Gastroesophageal sphincter (tissue), 4 donors: Measurements from ENCODE around the gene KHDRBS1. TPM values are rescaled to one million over a fixed set of nuclear protein-coding genes. Genes with fewer than 3 reads are reported as not detected.
A peak's percentile ranks its signal among the peaks of the same experiment; 100 is the strongest.

Source experiments
- ATAC-seq: fragments of 150-250 bp; one replicate; pipeline ENCODE4 v1.9.1; 2016; ENCODE audit warnings: mild to moderate bottlenecking, moderate library complexity
- H3K27ac ChIP-seq, 4 donors: fragments of 200-600 bp; sonication (generic) in 3 of 4; 1 replicate in 3 of 4; 2 replicates in 1 of 4; pipeline ENCODE4 v1.5.1; 2016 to 2019
- H3K27me3 ChIP-seq: fragments of 200-600 bp; sonication (generic); one replicate; pipeline ENCODE4 v1.5.1; 2019
- H3K36me3 ChIP-seq, 2 donors: fragments of 200-600 bp; sonication (generic); one replicate each; pipeline ENCODE4 v1.5.1; 2019; ENCODE audit warnings: control low read depth in 1 of 2
- H3K4me1 ChIP-seq, 3 donors: fragments of 200-600 bp; sonication (generic); 1 replicate in 2 of 3; 2 replicates in 1 of 3; pipeline ENCODE4 v1.5.1; 2016 to 2019; ENCODE audit warnings: control low read depth in 2 of 3
- H3K4me3 ChIP-seq, 2 donors: fragments of 200-600 bp; sonication (generic); one replicate each; pipeline ENCODE4 v1.5.1; 2019; ENCODE audit warnings: mild to moderate bottlenecking in 1 of 2, moderate library complexity in 1 of 2
- H3K9me3 ChIP-seq, 3 donors: fragments of 200-600 bp; sonication (generic); one replicate each; pipeline ENCODE4 v1.5.1; 2017 to 2019; ENCODE audit warnings: control low read depth in 2 of 3
- EP300 ChIP-seq: sonication (generic); formaldehyde crosslinking; IDR thresholded peaks from one replicate; pipeline ENCODE4 v1.6.1; 2017; ENCODE audit warnings: antibody characterized with exemption, mild to moderate bottlenecking
- POLR2A ChIP-seq, 2 donors: fragments of 450-650 bp; IDR thresholded peaks; one replicate each; pipeline ENCODE4 v1.6.1; 2017; ENCODE audit warnings: antibody characterized with exemption in 2 of 2, mild to moderate bottlenecking in 2 of 2, moderate library complexity in 1 of 2
- POLR2AphosphoS5 ChIP-seq: sonication (generic); formaldehyde crosslinking; IDR thresholded peaks from one replicate; pipeline ENCODE4 v1.6.1; 2017; ENCODE audit warnings: antibody characterized with exemption
- WGBS, 2 donors: methylation state at CpG; one replicate each; pipeline ENCODE4 v1.1.5; 2018; ENCODE audit warnings: low coverage in 1 of 2; 5-methylcytosine and 5-hydroxymethylcytosine counted together
- total RNA-seq, 4 donors: library from RNA; depleted of rRNA; stranded (reverse); fragments of >200 nt; gene quantifications; one replicate each; pipeline ENCODE4 v1.1.0, GENCODE V29; 2016
- TF ChIP-seq, protein P1 (sequence below), 4 experiments: fragments of 200-600 bp in 2 of 4; fragments of 450-650 bp in 2 of 4; sonication (generic) in 1 of 4; IDR thresholded peaks; one replicate each; pipeline ENCODE4 v1.5.1; 2017 to 2019; ENCODE audit warnings: antibody characterized with exemption in 4 of 4, mild to moderate bottlenecking in 2 of 4, moderate library complexity in 2 of 4

Gene KHDRBS1, protein sequence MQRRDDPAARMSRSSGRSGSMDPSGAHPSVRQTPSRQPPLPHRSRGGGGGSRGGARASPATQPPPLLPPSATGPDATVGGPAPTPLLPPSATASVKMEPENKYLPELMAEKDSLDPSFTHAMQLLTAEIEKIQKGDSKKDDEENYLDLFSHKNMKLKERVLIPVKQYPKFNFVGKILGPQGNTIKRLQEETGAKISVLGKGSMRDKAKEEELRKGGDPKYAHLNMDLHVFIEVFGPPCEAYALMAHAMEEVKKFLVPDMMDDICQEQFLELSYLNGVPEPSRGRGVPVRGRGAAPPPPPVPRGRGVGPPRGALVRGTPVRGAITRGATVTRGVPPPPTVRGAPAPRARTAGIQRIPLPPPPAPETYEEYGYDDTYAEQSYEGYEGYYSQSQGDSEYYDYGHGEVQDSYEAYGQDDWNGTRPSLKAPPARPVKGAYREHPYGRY
- 10 to 100 TPM; 59.1 to 89.3 (median 64.8) TPM for total RNA-seq

DNA sequence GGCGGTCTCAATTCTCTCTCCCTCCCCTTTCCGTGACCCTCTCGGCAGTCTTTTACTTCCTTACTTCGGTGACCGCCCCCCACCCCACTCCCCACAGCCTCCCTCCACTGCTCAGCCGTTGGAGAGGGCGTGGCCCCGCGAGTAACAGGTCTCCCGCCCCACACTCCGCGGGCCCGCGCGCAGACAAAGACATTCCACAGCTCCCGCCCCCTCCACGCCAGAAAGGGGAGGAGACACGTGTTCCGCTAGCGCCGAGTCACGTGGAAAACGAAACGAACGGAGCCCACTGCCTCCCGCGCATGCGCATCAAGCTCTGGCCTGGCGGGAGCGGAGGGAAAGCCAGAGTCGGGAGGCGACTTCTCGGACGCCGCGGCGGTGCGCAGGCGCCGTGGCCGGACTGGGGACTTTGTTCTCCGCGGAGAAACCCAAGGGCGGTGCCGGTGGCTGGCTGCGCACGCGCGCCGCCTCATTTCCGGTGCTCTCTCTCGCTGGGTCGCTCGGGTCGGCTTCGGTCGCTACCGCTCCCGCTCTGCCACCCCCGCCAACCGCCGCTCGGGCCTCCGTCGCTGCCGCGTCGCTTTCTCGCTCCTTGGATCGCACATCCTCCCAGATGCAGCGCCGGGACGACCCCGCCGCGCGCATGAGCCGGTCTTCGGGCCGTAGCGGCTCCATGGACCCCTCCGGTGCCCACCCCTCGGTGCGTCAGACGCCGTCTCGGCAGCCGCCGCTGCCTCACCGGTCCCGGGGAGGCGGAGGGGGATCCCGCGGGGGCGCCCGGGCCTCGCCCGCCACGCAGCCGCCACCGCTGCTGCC, at the start of gene KHDRBS1:
KHDRBS1 (plus strand) TSS at position 483 of the 813 bp plus-strand sequence; CDS start at position 611, 128 bp downstream.
- WGBS, 2 donors = 0% methylated on average over 3 of the region's 101 CpGs
- TF ChIP-seq EP300 (no peak), POLR2A (IDR thresholded peaks at IDR 0.05) (peak; percentile 95 to 97), POLR2AphosphoS5 (peak; percentile 97)
- TF ChIP-seq, protein P1, sequence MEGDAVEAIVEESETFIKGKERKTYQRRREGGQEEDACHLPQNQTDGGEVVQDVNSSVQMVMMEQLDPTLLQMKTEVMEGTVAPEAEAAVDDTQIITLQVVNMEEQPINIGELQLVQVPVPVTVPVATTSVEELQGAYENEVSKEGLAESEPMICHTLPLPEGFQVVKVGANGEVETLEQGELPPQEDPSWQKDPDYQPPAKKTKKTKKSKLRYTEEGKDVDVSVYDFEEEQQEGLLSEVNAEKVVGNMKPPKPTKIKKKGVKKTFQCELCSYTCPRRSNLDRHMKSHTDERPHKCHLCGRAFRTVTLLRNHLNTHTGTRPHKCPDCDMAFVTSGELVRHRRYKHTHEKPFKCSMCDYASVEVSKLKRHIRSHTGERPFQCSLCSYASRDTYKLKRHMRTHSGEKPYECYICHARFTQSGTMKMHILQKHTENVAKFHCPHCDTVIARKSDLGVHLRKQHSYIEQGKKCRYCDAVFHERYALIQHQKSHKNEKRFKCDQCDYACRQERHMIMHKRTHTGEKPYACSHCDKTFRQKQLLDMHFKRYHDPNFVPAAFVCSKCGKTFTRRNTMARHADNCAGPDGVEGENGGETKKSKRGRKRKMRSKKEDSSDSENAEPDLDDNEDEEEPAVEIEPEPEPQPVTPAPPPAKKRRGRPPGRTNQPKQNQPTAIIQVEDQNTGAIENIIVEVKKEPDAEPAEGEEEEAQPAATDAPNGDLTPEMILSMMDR (IDR thresholded peaks at IDR 0.05) = no peak
- no peaks in the 10 kb centered on the region for H3K36me3 ChIP-seq
- no peaks in the 10 kb centered on the region for H3K27me3 ChIP-seq
- H3K27ac ChIP-seq = peak within 1 kb of the TSS; percentile 96 to 100 (median 97)
- ATAC-seq = peak; percentile 97
- H3K4me3 ChIP-seq = peak within 1 kb of the TSS; percentile 75 to 100
- no peaks in the 10 kb centered on the region for H3K9me3 ChIP-seq
- peaks cover 2 to 46% (median 29%) of the 10 kb centered on the region in 3 donors for H3K4me1 ChIP-seq

DNA sequence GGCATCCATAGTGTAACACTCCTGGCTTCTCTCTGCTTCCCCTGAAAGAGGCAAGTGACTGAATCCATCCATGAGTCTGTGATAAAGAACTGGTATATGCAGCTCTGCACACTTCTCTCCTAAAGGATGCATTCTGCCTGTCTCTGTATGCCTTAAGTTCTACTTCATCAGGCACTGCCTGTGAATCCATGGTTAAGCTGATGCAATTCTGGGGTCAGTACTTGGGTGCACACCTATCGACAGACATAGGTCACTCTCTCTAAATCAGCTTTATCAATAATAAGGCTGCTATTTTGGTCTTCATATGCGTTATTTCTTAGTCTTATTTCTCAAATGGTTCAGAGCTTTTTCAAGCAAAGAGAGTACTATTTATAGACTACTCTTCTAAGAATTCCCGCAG, 42.8 kb upstream of the KHDRBS1 start:
- Histone ChIP-seq H3K4me3 (no peak overlapping the region), H3K27me3 (no peaks in the 10 kb centered on the region), H3K36me3 (no peaks in the 10 kb centered on the region), H3K9me3 (no peaks in the 10 kb centered on the region), H3K27ac (no peak overlapping the region), H3K4me1 (no peaks in the 10 kb centered on the region)
- ATAC-seq = no peak
- WGBS, 2 donors = 64 to 66% methylated on average over 3 of the region's 3 CpGs
- TF ChIP-seq POLR2AphosphoS5 (no peak), EP300 (no peak), POLR2A (IDR thresholded peaks at IDR 0.05) (no peak)
- TF ChIP-seq, protein P1 (IDR thresholded peaks at IDR 0.05) = no peak

DNA sequence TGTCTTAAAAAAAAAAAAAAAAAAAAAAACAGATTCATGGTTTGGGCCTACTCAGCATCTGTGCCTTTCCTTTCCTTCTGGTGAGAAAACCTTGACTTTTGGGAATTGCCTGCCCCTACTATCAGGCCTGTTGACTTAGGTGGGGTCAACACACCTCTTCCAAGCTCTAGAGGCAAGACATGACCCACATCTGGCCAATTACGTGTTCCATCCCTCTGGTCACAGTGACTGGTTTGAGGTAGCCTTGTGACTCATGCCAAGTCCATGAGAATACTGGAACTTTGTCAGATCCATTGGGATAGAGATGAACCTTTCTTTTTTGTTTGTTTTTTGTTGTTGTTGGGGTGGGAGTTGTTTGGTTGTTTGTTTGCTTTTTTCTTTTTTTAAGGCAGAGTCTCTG, 37.3 kb upstream of the KHDRBS1 start:
- Histone ChIP-seq H3K4me3 (no peak overlapping the region), H3K36me3 (no peaks in the 10 kb centered on the region), H3K9me3 (no peaks in the 10 kb centered on the region), H3K4me1 (peaks cover 0 to 16% (median 5%) of the 10 kb centered on the region in 3 donors), H3K27me3 (no peaks in the 10 kb centered on the region), H3K27ac (no peak overlapping the region)
- WGBS, 2 donors = 86% methylated on average over 1 of the region's 1 CpG; no CpG with 5 or more reads in 1 of the 2 donors
- TF ChIP-seq POLR2A (IDR thresholded peaks at IDR 0.05) = no peak
- TF ChIP-seq POLR2AphosphoS5 = no peak
- TF ChIP-seq EP300 = no peak
- TF ChIP-seq, protein P1 (IDR thresholded peaks at IDR 0.05) = no peak
- no peak for ATAC-seq

DNA sequence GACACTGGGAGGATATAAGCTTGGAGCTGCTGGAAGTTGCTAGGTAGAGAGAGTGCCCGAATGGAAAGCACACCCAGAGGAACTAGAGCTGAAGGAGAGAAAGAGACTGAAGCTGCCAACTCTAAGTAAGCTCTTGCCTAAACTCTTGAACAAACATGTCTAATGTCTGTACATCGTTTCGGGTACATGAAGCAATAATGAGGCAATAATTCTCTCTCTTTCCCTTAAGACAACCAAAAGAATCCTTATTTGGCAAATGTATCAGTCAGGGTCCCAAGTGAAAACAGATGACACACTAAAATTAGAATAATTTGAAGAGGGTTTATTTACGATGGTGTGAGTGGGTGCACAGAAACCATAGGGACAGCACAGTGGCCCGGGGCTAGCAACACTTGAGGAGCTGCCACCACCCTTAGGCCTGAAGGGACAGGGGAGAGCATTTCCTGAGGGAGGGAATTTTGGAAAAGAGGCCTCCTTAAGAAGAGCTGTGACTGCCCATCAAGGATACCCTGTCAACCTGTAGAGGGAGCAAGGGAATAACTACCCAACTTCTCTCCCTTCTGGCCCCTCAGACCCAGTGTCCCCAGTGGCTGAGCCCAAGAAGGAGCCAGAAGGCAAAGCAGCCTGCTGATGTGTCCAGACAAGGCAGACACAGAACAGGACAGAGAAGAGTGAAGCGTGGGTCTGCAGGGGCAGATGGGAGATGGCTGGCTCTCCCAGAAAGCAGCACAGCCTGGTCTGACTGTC, 36.1 kb upstream of the KHDRBS1 start:
- TF ChIP-seq, protein P1 (IDR thresholded peaks at IDR 0.05) = peak in 3 of 4 experiments; percentile 17 to 47 (median 36)
- TF ChIP-seq POLR2A (IDR thresholded peaks at IDR 0.05) (no peak), POLR2AphosphoS5 (peak; percentile 76)
- peak overlapping the region in 2 of 4 donors; percentile 39 to 40 for H3K27ac ChIP-seq
- no peaks in the 10 kb centered on the region for H3K27me3 ChIP-seq
- peaks cover 0 to 16% (median 5%) of the 10 kb centered on the region in 3 donors for H3K4me1 ChIP-seq
- peak; percentile 86 for ATAC-seq
- WGBS, 2 donors = 26 to 43% methylated on average over 5 of the region's 6 CpGs
- no peaks in the 10 kb centered on the region for H3K9me3 ChIP-seq
- no peaks in the 10 kb centered on the region for H3K36me3 ChIP-seq
- H3K4me3 ChIP-seq = no peak overlapping the region
